K562 (cell line): ENCODE data around the gene RGS12. TPM values are rescaled to one million over a fixed set of nuclear protein-coding genes. Genes with fewer than 3 reads are reported as not detected.

Experiments
- ATF3 ChIP-seq, 2 experiments: fragments of 450-650 bp in 1 of 2; sonication (generic) in 1 of 2; formaldehyde crosslinking in 1 of 2; IDR thresholded peaks in 1 of 2; conservative IDR thresholded peaks in 1 of 2; 2 replicates each; pipeline versions ENCODE4 v1.6.1 to v1.8.1; 2016 to 2023; ENCODE audit warnings: mild to moderate bottlenecking in 2 of 2, moderate library complexity in 2 of 2, inconsistent platforms in 1 of 2, missing genetic modification reagents in 1 of 2
- ELF4 ChIP-seq: fragments of 450-650 bp; formaldehyde crosslinking; IDR thresholded peaks from 2 replicates; pipeline ENCODE4 v1.4.0; 2022; ENCODE audit warnings: missing genetic modification characterization
- HES1 ChIP-seq: fragments of 450-650 bp; IDR thresholded peaks from 2 replicates; pipeline ENCODE4 v1.6.1; 2016; ENCODE audit warnings: low read depth, mild to moderate bottlenecking, moderate library complexity
- HNRNPK ChIP-seq: fragments of 200-400 bp; formaldehyde crosslinking; IDR thresholded peaks from one replicate; pipeline ENCODE4 v1.6.1; 2018; ENCODE audit warnings: mild to moderate bottlenecking, low read depth, low read length; ENCODE audit not compliant: poor library complexity, severe bottlenecking
- KHSRP ChIP-seq: fragments of 450-650 bp; IDR thresholded peaks from 2 replicates; pipeline ENCODE4 v1.6.1; 2017
- MYBL2 ChIP-seq, 2 experiments: fragments of 450-650 bp in 1 of 2; sonication (generic) in 1 of 2; formaldehyde crosslinking in 1 of 2; IDR thresholded peaks; 2 replicates each; pipeline versions ENCODE4 v1.6.1 to v1.8.1; 2017 to 2022; ENCODE audit warnings: borderline replicate concordance in 1 of 2, inconsistent platforms in 1 of 2, low read depth in 1 of 2, mild to moderate bottlenecking in 1 of 2, missing genetic modification reagents in 1 of 2, moderate library complexity in 1 of 2
- NCOR1 ChIP-seq: fragments of 450-650 bp; IDR thresholded peaks from 2 replicates; pipeline ENCODE4 v1.6.1; 2016; ENCODE audit warnings: mild to moderate bottlenecking, moderate library complexity
- SMARCE1 ChIP-seq: fragments of 450-650 bp; IDR thresholded peaks from 2 replicates; pipeline ENCODE4 v1.7.1; 2016; ENCODE audit warnings: mild to moderate bottlenecking
- SRSF1 ChIP-seq: fragments of 200-400 bp; formaldehyde crosslinking; IDR thresholded peaks from 2 replicates; pipeline ENCODE4 v1.6.1; 2017; ENCODE audit warnings: mild to moderate bottlenecking, low read depth, low read length, moderate library complexity
- UBTF ChIP-seq, 2 experiments: IDR thresholded peaks; 2 replicates each; pipeline ENCODE4 v1.6.1; 2012; ENCODE audit warnings: improper control_type of control experiment in 2 of 2, low read depth in 2 of 2, low read length in 2 of 2, borderline replicate concordance in 1 of 2
- ZNF212 ChIP-seq: fragments of 450-650 bp; formaldehyde crosslinking; IDR thresholded peaks from 2 replicates; pipeline ENCODE4 v1.4.0; 2020; ENCODE audit warnings: mild to moderate bottlenecking
- ZNF347 ChIP-seq: fragments of 450-650 bp; formaldehyde crosslinking; IDR thresholded peaks from 2 replicates; pipeline ENCODE4 v1.4.0; 2020; ENCODE audit warnings: low read depth, mild to moderate bottlenecking, moderate library complexity
- ZNF583 ChIP-seq: fragments of 250-450 bp; sonication (Bioruptor Pico); IDR thresholded peaks from 2 replicates; pipeline ENCODE4 v1.4.0; 2020
- polyA plus RNA-seq, 8 experiments: library from polyadenylated mRNA; depleted of rRNA in 4 of 8; stranded (reverse) in 5 of 8; unstranded in 3 of 8; fragments of >200 nt; fragmentation: Nextera tagmentation in 2 of 8; fragmentation: Illumina TruSeq in 1 of 8; extraction: Ambion mirVana in 2 of 8; extraction: Trizol in 1 of 8; gene quantifications; 2 replicates each; pipeline versions ENCODE4 v1.2.1 to v1.2.3, GENCODE V29; 2011 to 2014; ENCODE audit warnings: inconsistent platforms in 1 of 8, missing spikeins in 1 of 8
- total RNA-seq, 7 experiments: library from RNA; depleted of rRNA in 6 of 7; stranded (reverse); fragments of >200 nt in 6 of 7; fragmentation: Illumina TruSeq in 2 of 7; extraction: Trizol in 2 of 7; gene quantifications; 2 replicates each; pipeline versions ENCODE4 v1.2.1 to v1.2.3, GENCODE V29; 2011 to 2021; ENCODE audit warnings: low replicate concordance in 1 of 7

Gene RGS12
- total and polyA plus RNA-seq, 9 of the 15 experiments (the other 6 are each of a cell fraction or from before 2014, with no cell fraction given), result 0.30 to 8.8 (median 5.5) TPM

- TF ChIP-seq UBTF (IDR thresholded peaks at IDR 0.05; ENCODE audit: borderline replicate concordance in 1 of 2, low read depth in 2 of 2, low read length in 2 of 2), result no peak
- peak; percentile 64 for TF ChIP-seq NCOR1
- TF ChIP-seq ATF3 (IDR thresholded peaks at IDR 0.05), result peak; percentile 77
- TF ChIP-seq ATF3 (CRISPR knock-in tag; conservative IDR thresholded peaks at IDR 0.05), result no peak
- TF ChIP-seq SRSF1, result no peak
- TF ChIP-seq HNRNPK, result no peak
- TF ChIP-seq MYBL2 (IDR thresholded peaks at IDR 0.05; ENCODE audit: low read depth), result no peak
- TF ChIP-seq MYBL2 (CRISPR knock-in tag; IDR thresholded peaks at IDR 0.05; ENCODE audit: borderline replicate concordance), result no peak
- no peak for TF ChIP-seq ELF4
- TF ChIP-seq ZNF347 (CRISPR knock-in tag), result no peak
- TF ChIP-seq SMARCE1, result peak; percentile 67; the same call in 1 of the 2 replicates
- TF ChIP-seq HES1, result no peak
- no peak for TF ChIP-seq KHSRP
- TF ChIP-seq ZNF212 (CRISPR knock-in tag), result no peak
- TF ChIP-seq ZNF583 (CRISPR knock-in tag), result no peak
These were observed 13.0 kb downstream of the RGS12 start (continued) for GRCh38 chr4:3305610-3306371.
